Renal pelvis (tissue), 4 donors: ENCODE data around the gene WDFY2. TPM values are rescaled to one million over a fixed set of nuclear protein-coding genes. Genes with fewer than 3 reads are reported as not detected.
A peak's percentile ranks its signal among the peaks of the same experiment; 100 is the strongest.
"Not testable (repeated sequence)": the region's sequence is repeated elsewhere in the genome, so short reads cannot be mapped to it uniquely, and the experiment has no call there.

Experiments
- DNase-seq: peaks from one replicate; pipeline ENCODE4 v3.0.0-alpha.2; 2013
- polyA plus RNA-seq, 3 donors: library from polyadenylated mRNA; unstranded; fragments of 120-200 nt; gene quantifications; one replicate each; pipeline ENCODE4 v1.2.1, GENCODE V29; 2013; ENCODE audit not compliant: insufficient read length in 3 of 3

WDFY2 gene
- polyA plus RNA-seq, 3 donors, result 10.4 to 21.0 (median 20.1) TPM

DNA sequence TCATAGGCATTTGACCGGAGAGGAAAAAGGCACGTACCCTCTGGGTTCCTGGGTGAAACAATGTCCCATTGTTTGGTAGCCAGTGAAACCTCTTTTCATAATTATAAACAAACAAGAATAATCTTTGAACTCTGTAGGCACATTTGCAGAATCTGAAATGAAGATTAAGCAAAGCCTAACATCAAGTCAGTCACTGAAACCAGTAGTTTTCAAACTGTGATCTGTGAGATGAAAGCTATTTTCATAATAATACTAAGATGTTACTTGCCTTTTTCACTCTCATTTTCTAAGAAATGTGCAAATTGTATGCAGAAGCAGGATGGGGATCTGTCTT is 105.4 kb downstream of the WDFY2 start:
- DNase-seq, result no peak

DNA sequence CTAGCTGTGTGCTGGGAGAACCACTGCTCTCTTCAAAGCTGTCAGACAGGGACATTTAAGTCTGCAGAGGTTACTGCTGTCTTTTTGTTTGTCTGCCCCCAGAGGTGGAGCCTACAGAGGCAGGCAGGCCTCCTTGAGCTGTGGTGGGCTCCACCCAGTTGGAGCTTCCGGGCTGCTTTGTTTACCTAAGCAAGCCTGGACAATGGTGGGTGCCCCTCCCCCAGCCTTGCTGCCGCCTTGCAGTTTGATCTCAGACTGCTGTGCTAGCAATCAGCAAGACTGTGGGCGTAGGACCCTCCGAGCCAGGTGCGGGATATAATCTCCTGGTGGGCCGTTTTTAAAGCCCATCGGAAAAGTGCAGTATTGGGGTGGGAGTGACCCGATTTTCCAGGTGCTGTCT is 111.4 kb downstream of the WDFY2 start:
- DNase-seq, result not testable (repeated sequence)

DNA sequence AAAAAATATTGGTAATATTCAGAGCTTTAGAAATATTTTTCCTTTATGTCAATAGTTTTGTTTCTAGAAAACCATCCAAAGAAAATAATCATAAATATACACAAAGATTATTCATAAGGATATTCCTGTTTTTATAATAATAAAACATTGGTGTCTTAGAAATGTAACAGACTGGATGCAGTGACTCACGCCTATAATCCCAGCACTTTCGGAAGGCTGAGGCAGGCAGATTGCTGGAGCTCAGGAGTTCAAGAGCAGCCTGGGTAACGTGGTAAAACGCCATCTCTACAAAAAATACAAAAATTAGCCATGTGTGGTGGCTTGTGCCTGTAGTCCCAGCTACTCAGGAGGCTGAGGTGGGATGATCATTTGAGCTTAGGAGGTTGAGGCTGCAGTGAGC is 112.9 kb downstream of the WDFY2 start:
- no peak for DNase-seq

DNA sequence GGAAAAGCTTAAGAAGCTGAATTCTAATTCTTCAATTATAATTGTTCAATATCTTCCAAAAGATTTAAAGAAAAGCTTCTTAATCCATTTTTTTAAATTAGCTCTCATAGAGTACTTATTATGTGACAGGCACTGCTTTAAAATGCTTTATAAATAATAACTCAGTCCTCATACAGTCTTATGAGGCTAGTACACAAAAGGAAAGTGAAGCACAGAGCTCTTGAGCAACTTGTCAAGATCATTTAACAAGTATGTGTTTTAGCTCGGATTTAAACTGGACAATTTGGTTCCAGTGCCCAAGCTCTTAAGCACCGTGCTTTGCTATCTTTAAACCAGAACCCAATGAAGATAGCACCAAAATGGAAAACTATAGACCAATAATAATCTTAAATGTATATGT is 113.6 kb downstream of the WDFY2 start:
- no peak for DNase-seq

DNA sequence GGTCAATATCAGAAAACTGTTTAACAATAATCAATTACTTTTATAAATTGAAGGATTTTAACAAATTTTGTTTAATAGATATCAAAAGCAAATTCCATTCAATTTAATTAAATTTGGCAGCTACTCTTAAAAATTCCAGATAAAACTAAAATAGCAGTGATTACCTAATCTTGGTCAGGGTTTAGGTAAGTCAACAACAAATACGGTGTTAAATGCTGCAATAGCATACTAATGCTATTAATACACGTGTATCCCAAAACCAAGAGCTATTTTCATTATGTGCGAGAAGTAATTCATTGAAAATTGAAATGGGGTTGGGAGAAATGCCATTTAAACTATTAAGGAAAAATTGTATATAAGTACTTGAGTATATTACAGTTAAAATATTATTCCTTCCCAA is 114.1 kb downstream of the WDFY2 start:
- no peak for DNase-seq

DNA sequence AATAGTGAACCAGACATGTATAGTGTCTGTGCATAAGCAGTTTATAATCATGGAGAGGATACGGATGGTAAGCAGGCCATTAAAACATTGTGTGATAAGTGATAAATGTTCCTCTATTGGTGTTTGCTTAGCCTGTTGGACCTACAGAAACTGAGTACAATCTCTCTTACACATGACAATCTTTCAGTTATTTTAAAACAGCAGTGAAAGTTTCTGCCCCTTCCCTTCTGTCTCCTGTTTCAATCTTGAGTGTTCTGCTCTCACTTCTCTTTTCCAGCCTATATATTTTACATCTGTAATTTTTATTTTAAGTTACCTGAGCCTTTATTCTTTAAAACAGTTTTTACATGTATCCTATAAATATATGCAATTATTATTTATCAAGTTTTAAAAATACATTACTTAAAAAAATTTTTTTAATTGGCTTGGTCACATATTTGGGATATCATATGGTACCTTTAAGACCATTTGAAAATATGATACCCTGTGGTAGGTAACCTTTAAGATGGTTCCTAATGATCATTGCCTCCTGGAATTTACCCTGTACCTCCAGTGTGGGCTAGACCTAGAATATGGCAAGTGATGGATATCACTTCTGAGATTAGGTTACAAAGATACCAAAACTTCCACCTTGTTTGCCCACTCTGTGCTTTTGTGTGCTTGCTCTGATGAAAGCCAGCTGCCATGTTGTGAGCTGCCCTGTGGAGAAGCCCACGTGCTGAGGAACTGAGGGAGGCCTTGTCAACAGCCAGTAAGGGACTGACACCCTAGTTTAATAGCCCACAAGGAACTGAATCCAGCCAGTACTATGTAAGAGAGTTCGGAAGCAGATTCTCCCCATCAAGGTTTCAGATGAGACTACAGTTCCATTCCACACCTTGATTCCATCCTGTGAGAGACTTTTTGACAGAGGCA is 120.4 kb downstream of the WDFY2 start:
- no peak for DNase-seq

DNA sequence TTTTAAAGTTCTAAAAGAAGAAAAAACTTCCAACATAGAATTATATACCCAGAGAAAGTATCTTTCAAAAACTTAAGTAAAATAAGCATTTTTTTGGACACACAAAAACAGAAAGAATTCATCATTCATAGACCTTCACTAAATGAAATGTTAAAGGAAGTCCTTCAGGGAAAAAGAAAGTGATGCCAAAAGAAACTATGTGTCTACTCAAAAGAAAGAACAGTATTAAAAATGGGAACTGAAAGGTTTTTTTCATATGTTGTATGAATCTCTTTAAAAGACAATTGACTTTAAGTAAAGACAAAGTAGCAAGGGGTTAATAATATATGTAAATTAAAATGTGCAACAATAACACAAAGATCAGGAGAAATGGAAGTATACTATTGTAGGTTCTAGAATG is 123.2 kb downstream of the WDFY2 start:
- no peak for DNase-seq

DNA sequence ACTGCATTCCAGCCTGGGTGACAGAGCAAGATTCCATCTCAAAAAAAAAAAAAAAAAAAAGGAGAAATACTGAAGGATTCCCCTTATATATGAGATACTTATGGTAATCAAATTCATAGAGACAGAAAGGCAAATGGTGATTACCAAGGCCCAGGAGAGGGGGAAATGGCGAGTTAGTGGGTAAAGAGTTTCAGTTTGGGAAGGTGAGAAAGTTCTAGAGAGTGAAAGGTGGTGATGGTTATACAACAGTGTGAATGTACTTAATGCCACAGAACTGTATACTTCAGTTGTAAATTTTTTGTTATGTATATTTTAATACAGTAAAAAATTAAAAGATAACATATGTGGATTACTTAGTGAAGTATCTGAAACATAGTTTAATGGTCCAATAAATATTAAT is 129.5 kb downstream of the WDFY2 start:
- DNase-seq, result no peak

DNA sequence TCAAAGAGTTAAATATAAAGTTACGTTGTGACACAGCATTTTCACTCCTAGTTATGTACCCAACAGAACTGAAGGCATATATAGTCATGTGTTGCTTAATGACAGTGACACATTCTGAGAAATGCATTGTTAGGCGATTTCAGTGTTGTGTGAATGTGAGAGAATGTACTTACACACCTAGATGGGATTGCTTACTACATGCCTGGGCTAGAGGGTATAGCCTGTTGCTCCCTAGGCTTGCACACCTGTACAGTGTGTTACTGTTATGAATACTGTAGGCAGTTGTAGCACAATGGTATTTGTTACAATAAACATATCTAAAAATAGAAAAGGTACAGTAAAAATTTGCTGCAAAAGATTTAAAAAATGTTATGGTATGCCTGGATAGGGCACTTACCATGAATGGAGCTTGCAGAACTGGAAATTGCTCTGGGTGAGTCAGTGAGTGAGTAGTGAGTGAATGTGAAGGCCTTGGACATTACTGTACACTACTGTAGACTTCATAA is 130.5 kb downstream of the WDFY2 start:
- DNase-seq, result no peak

DNA sequence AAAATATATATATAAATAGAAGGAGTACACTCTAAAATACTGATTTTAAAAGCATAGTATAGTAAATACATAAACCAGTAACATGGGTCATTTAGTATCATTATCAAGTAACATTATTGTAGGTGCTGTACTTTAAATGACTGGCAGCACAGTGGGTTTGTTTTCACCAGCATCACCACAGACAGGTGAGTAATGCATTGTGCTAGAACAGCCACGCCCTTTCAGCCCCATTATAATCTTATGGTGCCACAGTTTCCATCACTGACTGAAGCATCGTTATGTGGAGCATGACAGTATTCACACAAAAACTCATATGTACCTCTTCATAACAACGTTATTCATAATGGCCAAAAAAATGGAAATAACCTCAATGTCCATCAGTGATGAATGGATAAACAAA is 131.4 kb downstream of the WDFY2 start:
- no peak for DNase-seq

DNA sequence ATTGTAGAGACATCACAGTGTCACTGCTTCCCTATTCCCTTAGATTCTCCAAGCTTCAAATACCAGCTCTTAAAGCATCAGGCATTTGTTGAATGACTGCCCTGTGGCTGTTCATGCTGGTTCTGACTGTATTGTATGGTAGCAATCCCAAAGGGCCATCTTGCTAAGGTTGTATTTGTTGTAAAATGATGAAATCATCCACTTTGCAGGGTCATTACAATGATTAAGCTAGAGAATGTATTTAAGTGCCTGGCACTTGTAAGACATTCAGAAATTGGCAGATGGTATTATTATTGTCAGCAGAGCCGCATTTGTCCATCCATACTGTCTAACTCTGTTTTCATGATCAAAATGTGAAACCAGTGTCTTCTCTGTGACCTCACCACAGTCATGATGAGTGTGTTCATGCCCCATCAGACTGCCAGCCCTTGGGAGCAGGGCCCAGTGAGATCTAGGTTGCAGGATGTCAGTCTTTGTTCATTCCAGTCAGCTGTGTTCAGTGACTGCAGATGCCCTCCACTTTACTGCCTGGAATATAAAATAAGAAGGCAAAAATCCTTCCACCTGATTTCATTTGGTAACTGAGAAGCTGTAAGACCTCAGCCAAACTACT is 133.6 kb downstream of the WDFY2 start:
- no peak for DNase-seq

DNA sequence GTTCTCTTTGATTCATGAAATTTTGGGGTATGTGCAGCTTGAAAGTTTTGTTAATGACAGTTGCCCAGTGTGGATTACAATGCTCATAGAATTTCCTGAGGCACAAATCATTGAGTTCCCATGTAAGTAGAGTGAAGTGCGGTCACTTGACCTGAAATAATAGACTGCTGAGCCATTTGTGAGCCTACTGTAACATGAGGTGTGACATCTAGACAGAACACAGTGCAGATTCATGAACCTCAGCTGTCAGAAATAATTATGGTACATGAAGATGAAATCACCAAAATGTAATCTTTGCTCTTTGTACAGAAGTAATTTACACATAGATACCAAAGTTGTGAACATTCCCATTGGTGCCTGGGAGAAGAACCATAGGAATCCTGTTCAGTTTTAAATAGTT is 135.1 kb downstream of the WDFY2 start:
- peak; percentile 12 for DNase-seq

DNA sequence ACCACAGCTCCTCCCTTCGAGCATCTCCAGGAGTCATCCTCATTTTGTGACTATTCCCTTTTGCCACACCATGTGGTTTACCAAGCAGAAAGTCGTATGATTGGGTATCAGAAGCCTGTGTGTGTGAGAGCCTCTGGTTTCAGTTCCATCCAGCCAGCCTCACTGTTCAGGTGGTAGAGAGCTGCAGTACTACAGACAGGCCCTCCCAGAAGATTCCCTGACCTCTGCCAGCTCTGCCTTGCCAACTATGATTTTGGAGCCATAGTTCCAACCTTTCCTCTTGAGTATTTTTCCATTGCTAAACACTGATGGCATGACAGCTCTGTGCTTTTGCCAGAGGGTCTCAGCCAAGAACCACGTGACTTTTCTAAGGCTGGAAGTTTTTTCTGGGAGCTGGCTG is 137.2 kb downstream of the WDFY2 start:
- DNase-seq, result no peak

DNA sequence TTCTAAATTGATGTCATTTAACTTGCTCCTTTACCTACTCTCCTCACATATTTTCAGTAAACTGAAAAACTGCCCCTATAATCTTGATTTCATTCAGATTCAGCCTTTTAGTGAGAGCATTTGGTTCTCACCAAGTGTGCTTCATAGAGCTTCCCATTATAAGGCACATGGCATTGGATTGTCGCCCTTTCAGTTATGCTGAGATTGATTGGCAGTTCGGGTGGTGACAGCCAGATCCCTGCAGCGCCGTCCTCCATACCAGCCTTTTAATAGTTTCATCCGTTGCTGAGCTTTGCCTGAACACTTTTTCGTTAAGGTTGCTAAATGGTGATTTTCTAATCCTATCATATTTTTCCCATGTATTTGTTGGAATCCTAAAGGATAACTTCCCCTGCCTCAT is 139.3 kb downstream of the WDFY2 start:
- no peak for DNase-seq

DNA sequence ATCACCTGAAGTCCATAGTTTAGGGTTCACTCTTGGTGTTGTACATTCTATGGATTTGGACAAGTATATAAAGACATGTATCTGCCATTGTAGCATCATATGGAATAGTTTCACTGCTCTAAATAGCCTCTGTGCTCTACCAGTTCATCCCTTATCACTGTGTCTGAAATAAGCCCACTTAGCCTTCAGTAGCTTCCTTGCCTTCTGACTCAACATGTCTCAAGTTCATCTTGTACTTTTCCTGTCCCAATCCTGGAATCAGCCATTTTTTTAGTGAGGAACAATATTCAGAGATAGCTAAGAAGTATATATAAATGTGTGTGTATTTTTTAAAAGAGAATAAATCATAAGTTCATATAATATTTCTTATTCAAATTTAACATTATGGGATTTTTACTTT is 140.5 kb downstream of the WDFY2 start:
- DNase-seq, result no peak

DNA sequence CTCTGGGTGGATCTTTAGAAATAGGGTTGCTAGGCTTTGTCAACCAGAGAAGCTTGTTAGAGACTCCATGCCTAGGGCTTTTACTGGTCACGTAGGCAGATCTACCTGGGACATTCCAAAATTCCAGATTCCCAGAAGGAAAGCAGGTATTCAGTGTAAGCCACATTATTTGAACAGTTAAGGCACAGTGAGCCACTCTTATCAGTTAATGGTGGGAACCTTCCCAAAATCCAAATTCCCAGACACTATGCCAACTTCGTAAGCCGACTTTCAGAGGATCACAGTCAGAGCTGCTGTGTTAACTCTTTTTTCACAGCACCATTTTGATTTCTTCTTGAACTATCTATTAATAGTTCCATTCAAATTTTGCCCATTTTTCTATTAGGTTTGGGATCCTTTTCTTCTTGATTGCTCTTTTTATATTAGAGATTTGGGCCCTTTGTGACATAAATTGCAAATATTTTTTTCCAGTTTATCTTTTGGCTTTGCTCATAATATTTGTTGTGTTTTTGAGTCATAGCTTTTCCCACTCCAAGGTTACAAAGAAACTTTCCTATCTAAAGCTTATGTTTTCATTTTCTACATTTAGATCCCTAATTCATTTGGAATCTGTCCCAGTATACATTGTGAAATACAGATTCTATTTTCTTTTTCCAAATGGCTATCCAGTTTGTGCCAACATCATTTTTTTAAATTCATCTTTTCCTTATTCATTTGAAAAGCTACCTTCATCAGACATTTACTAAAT is 142.4 kb downstream of the WDFY2 start:
- DNase-seq, result no peak

DNA sequence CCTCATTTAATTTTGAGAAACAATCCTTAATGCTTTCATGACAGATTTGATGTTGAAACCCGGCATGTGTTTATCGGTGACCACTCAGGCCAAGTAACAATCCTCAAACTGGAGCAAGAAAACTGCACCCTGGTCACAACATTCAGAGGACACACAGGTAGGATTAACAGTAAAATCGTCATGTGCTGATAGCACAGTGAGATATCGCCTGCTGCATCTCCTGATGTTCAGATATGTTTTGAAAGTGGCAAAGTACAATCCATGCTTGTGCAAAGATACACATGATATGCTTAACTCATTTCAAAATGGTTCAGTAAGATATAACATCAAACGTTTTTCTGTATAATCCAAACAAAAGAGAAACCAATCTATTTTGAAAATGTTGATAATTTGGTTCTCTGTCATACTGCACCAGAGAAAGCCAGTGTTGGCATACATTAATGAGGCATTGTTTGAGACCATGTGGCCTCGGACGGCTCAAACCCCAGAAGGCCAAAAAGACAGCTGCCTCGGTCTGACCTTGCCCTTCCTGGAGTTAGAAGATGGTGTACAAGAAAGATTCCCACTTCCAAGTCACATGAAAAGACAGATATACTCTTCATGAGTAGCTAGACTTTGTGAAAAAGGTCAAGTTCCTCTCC is 143.5 kb downstream of the WDFY2 start:
- no peak for DNase-seq

DNA sequence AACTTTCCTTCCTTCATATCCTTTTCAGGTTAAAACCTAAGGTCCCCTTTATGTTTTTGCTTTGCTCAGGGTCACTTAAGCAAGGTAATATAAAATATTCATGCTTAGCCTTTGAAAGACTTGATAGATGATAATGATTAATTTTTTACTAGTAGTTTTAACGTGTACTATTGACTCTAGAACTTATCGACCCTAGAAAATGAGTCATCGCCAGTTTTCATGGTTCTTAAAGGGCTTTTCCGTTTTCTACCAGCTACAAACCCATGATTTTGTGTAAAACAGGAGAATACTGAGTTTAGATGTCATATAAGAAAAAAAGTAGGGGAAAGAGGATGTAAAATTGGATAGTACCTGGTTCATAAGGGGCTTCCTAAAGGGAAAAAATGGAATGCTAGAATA is 144.0 kb downstream of the WDFY2 start:
- DNase-seq, result no peak

DNA sequence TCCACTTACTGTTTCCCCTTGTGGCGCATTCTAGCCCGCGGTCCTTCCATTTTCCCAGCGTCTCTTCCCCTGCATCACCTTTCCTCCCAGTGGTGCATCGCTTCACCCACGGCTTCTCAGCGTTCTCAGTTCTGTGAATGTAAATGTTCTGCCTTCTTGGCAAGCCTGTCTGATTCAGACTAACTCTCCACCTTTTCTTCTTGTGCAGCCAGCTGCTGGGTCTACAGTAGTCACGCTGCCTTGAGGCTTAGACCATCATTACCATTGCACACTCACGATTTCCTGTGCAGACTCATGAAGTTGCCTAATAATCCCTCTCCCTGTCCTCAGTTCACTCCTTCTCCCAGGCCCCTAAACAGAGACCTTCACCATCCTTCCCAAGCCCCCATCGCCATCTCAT is 144.7 kb downstream of the WDFY2 start:
- no peak for DNase-seq

DNA sequence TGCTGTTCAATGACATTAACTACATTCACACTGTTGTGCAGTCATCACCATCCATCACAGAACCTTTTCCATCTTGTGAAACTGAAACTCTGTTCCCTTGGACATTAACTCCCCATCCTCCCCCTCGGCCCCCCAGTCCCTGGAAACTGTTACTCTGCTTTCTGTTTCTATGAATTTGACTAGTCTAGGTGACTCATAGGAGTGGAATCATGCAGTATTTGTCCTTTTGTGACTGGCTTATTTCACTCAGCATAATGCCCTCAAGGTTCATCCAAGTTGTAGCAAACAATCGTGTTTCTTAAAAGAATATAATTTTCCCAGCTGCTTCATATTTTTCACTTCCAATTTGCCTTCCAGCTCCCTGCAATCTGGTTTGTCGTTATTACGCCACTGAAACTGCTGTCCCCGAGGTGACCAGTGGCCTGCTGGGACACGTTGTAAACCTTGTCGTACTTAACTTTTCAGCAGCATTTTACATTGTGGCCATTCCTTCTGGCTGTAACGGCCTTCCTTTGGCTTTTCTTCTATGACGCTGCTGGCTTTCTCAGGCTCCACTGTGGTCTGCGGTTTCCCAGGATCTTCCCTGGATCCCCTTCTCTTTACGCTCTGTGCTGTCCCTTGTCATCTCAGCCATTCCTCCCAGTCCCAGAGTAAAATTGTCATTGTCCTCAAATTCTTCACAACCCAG is 145.7 kb downstream of the WDFY2 start:
- DNase-seq, result peak; percentile 24

DNA sequence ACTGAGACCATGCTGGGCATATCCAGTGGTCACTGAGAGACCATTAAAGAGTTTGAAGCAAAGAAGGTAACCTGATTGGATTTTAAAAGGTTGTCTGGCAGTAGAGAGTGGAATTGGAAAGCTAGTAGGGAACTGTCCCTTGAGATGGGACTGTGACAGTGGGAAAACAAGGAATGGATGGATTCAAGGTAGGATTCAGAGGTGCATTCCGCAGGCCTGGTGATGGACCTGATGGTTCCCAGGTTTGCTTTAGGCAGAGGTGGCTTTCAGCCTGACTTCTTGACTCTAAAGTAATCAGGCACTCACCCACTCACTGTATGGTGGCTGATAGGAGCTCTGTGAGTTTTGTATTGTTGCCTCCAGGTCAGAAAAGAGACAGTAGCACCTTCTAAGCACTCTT is 146.7 kb downstream of the WDFY2 start:
- no peak for DNase-seq

DNA sequence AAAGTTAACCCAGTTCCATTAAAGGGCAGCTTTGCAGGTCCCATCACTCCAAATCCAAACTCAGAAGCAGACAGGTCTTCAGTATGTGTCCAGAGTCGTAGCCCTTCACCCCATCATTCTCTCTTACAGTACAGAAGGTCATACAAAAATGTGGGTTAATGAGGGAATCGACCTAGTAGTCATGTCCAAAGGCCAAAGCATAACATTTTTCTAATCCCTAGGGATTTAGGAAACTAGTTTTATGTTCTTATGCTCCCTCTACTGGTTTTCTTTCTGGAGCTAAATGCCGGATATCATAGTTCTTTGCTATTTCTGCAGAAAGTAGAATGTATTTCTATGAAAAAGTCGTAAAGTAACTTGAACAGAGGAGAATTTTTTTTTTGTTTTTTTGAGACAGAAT is 147.5 kb downstream of the WDFY2 start:
- peak; percentile 16 for DNase-seq
